Measurements from ENCODE around the gene AP4B1.
A peak's percentile ranks its signal among the peaks of the same experiment; 100 is the strongest.
"Not testable (repeated sequence)": the region's sequence is repeated elsewhere in the genome, so short reads cannot be mapped to it uniquely, and the experiment has no call there.

AP4B1 gene

DNA sequence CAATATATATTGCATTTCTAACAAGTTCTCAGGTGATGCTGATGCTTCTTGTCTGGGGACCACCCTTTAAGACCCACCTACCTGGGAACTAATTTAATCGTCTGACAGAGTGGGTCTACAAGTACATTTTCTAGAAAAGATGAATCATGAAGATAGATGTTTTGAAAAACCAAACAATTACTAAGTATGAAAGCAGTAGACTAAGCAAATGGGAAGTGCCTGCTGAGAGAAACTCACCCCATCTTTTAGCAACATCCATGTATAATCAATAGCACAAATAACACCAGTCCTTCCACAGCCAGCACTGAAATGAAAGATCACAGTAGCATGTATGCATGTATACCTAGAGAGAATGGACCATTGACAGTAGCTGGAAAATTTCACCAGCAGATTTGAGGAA lies 50.4 kb downstream of the AP4B1 start:
- H3K4me3 ChIP-seq (ENCODE audit: low read depth, low read length): no peak overlapping the region
- POLR2A ChIA-PET: no interaction called here
- TF ChIP-seq ZNF623 (tag by site-specific recombination; IDR thresholded peaks at IDR 0.05) (no peak), ZNF292 (tag by site-specific recombination; IDR thresholded peaks at IDR 0.05; ENCODE audit: borderline replicate concordance, low read depth) (no peak), ZNF610 (tag by site-specific recombination; IDR thresholded peaks at IDR 0.05; ENCODE audit: borderline replicate concordance) (no peak), ZNF433 (tag by site-specific recombination; IDR thresholded peaks at IDR 0.05; ENCODE audit: low read depth) (no peak), ZNF221 (tag by site-specific recombination; IDR thresholded peaks at IDR 0.05; ENCODE audit: borderline replicate concordance) (no peak), ZNF707 (tag by site-specific recombination; IDR thresholded peaks at IDR 0.05) (no peak), ZNF664 (tag by site-specific recombination; IDR thresholded peaks at IDR 0.05) (no peak), ZNF311 (tag by site-specific recombination; IDR thresholded peaks at IDR 0.05; ENCODE audit: borderline replicate concordance) (no peak)
- TF ChIP-seq, protein P1, sequence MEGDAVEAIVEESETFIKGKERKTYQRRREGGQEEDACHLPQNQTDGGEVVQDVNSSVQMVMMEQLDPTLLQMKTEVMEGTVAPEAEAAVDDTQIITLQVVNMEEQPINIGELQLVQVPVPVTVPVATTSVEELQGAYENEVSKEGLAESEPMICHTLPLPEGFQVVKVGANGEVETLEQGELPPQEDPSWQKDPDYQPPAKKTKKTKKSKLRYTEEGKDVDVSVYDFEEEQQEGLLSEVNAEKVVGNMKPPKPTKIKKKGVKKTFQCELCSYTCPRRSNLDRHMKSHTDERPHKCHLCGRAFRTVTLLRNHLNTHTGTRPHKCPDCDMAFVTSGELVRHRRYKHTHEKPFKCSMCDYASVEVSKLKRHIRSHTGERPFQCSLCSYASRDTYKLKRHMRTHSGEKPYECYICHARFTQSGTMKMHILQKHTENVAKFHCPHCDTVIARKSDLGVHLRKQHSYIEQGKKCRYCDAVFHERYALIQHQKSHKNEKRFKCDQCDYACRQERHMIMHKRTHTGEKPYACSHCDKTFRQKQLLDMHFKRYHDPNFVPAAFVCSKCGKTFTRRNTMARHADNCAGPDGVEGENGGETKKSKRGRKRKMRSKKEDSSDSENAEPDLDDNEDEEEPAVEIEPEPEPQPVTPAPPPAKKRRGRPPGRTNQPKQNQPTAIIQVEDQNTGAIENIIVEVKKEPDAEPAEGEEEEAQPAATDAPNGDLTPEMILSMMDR (tag by site-specific recombination; IDR thresholded peaks at IDR 0.05): no peak
- TF ChIP-seq, protein P2, sequence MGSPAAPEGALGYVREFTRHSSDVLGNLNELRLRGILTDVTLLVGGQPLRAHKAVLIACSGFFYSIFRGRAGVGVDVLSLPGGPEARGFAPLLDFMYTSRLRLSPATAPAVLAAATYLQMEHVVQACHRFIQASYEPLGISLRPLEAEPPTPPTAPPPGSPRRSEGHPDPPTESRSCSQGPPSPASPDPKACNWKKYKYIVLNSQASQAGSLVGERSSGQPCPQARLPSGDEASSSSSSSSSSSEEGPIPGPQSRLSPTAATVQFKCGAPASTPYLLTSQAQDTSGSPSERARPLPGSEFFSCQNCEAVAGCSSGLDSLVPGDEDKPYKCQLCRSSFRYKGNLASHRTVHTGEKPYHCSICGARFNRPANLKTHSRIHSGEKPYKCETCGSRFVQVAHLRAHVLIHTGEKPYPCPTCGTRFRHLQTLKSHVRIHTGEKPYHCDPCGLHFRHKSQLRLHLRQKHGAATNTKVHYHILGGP (tag by site-specific recombination; IDR thresholded peaks at IDR 0.05): no peak
- TF ChIP-seq, protein P3, sequence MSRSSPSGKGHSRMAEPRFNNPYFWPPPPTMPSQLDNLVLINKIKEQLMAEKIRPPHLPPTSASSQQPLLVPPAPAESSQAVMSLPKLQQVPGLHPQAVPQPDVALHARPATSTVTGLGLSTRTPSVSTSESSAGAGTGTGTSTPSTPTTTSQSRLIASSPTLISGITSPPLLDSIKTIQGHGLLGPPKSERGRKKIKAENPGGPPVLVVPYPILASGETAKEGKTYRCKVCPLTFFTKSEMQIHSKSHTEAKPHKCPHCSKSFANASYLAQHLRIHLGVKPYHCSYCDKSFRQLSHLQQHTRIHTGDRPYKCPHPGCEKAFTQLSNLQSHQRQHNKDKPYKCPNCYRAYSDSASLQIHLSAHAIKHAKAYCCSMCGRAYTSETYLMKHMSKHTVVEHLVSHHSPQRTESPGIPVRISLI (tag by site-specific recombination; IDR thresholded peaks at IDR 0.05): no peak
- CTCF ChIA-PET: no interaction called here
- H3K9me3 ChIP-seq (ENCODE audit: control insufficient read depth, insufficient read depth, low read depth, low read length): no peaks in the 10 kb centered on the region
- no peaks in the 10 kb centered on the region for H3K4me1 ChIP-seq (ENCODE audit: control insufficient read depth, insufficient read depth, low read length)
- H3K36me3 ChIP-seq (ENCODE audit: control insufficient read depth in 2 of 2, insufficient read depth in 1 of 2, low read length in 2 of 2): no peaks in the 10 kb centered on the region
- H3K27ac ChIP-seq (ENCODE audit: extremely low read depth, low read depth, low read length): no peak overlapping the region

DNA sequence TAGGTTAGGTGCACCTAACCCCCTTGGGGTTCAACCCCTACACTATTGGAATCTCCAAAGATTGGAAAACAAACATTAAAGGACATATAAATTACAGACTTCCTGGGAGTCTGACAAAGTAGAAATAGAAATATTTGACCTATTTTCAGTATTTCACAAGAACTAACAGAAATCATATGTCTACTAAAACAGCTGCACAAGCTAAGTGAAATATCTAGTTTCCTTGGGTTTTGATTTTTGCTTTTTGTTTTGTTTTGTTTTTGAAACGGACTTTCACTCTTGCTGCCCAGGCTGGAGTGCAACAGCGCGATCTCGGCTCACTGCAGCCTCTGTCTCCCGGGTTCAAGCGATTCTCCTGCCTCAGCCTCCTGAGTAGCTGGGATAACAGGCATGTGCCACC lies 51.9 kb downstream of the AP4B1 start:
- H3K36me3 ChIP-seq (ENCODE audit: control insufficient read depth in 2 of 2, insufficient read depth in 1 of 2, low read length in 2 of 2); H3K4me3 ChIP-seq (ENCODE audit: low read depth, low read length); H3K27ac ChIP-seq (ENCODE audit: extremely low read depth, low read depth, low read length); H3K9me3 ChIP-seq (ENCODE audit: control insufficient read depth, insufficient read depth, low read depth, low read length); H3K4me1 ChIP-seq (ENCODE audit: control insufficient read depth, insufficient read depth, low read length); POLR2A ChIA-PET: not testable (repeated sequence)
- CTCF ChIA-PET: interaction anchor here (0.6 kb wide), 1 partner anchor 636 kb away, joined by 3 read pairs; no protein-coding TSS in a partner anchor

DNA sequence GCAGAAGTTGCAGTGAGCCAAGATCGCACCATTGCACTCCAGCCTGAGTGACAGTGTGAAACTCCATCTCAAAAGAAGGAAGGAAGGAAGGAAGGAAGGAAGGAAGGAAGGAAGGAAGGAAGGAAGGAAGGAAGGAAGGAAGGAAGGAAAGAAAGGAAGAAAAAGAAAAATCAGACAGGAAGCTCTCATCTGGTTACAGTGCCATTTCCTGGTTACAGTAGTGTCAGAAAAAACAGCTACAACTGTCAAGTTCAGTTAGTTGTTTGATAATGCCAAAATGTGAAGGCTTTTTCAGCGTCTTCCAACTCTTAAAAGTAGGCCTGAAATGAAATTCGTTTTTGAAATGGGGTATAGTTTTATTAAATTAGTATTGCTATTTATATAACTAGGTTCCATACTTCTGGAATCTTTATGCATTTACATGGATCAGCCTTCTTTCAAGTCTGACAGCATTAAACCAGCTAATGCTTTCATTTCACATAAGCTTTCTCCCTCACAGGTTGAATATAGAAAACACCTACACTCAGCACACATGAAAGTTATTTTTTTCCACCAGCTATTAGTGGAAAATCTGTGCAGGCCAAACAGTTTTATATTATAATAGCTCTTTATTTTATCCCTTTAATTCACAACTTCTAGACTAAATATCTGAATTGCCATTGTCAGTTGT lies 54.3 kb downstream of the AP4B1 start:
- Histone ChIP-seq H3K9me3 (ENCODE audit: control insufficient read depth, insufficient read depth, low read depth, low read length) (no peaks in the 10 kb centered on the region), H3K36me3 (ENCODE audit: control insufficient read depth in 2 of 2, insufficient read depth in 1 of 2, low read length in 2 of 2) (no peaks in the 10 kb centered on the region), H3K27ac (ENCODE audit: extremely low read depth, low read depth, low read length) (no peak overlapping the region), H3K4me1 (ENCODE audit: control insufficient read depth, insufficient read depth, low read length) (no peaks in the 10 kb centered on the region), H3K4me3 (ENCODE audit: low read depth, low read length) (no peak overlapping the region)
- CTCF ChIA-PET: no interaction called here
- POLR2A ChIA-PET: no interaction called here
- TF ChIP-seq ZNF366 (tag by site-specific recombination; conservative IDR thresholded peaks at IDR 0.05) (peak; percentile 91), ZNF561 (tag by site-specific recombination; IDR thresholded peaks at IDR 0.05; ENCODE audit: borderline replicate concordance) (no peak), ZNF19 (tag by site-specific recombination; IDR thresholded peaks at IDR 0.05; ENCODE audit: low read depth) (no peak), ZNF112 (tag by site-specific recombination; IDR thresholded peaks at IDR 0.05) (no peak)
